Measurements from ENCODE around the gene STMN3. TPM values are rescaled to one million over a fixed set of nuclear protein-coding genes. Genes with fewer than 3 reads are reported as not detected.

The STMN3 gene
- polyA plus RNA-seq, 1 of the 3 experiments (the other 2 are of a cell fraction), result 111 TPM

GRCh38 chr20:63617876-63618265 lies 35.4 kb downstream of the STMN3 start:
- H3K27me3 ChIP-seq (ENCODE audit: insufficient read depth), result no peaks in the 10 kb centered on the region
- ChIA-PET POLR2A (interaction anchor here (0.6 kb wide), 1 partner anchor 9 kb away, joined by 3 read pairs; no protein-coding TSS in a partner anchor), CTCF (interaction anchor here (1.1 to 1.6 kb wide), 4 partner anchors 9 to 421 kb away, joined by 3 to 6 read pairs (median 4); partner anchors contain the start of gene GMEB2)
- H3K4me2 ChIP-seq, result no peak overlapping the region
- no peak for DNase-seq
- WGBS (ENCODE audit: low lambda C conversion rate), result 96% methylated on average over 7 of the region's 8 CpGs
- no peaks in the 10 kb centered on the region for H3F3A ChIP-seq (replicated peaks; ENCODE audit: insufficient read depth)
- TF ChIP-seq MAX (IDR thresholded peaks at IDR 0.05; ENCODE audit: low read depth), result no peak
- TF ChIP-seq MXI1 (IDR thresholded peaks at IDR 0.05; ENCODE audit: low read depth, low read length), result no peak
- no peak for TF ChIP-seq JUND (IDR thresholded peaks at IDR 0.05)
- TF ChIP-seq NRF1 (IDR thresholded peaks at IDR 0.05; ENCODE audit: low read depth, low read length), result no peak
- no peak for TF ChIP-seq ELF1 (IDR thresholded peaks at IDR 0.05)
- no peak for TF ChIP-seq USF1 (IDR thresholded peaks at IDR 0.05; ENCODE audit: borderline replicate concordance, low read depth)
- TF ChIP-seq CTCF (IDR thresholded peaks at IDR 0.05), result no peak
- no peak for TF ChIP-seq FOSL2 (IDR thresholded peaks at IDR 0.05; ENCODE audit: borderline replicate concordance, low read depth)
- H3K9me2 ChIP-seq, result no peaks in the 10 kb centered on the region
- no peak overlapping the region for H3K9ac ChIP-seq
- no peaks in the 10 kb centered on the region for H3K9me3 ChIP-seq
- H3K36me3 ChIP-seq (replicated peaks in 1 of 2; ENCODE audit: control insufficient read depth in 1 of 2, insufficient read depth in 2 of 2, low read length in 1 of 2), result peaks cover 7 to 12% of the 10 kb centered on the region in 2 experiments
- H4K20me1 ChIP-seq (ENCODE audit: insufficient read depth), result no peaks in the 10 kb centered on the region
- H2AFZ ChIP-seq (ENCODE audit: low read depth), result no peak overlapping the region
- peaks cover 39% of the 10 kb centered on the region for H3K79me2 ChIP-seq (ENCODE audit: insufficient read depth)
- H3K27ac ChIP-seq (ENCODE audit: low read depth in 2 of 2, low read length in 1 of 2), result no peak overlapping the region
- no peaks in the 10 kb centered on the region; a peak in 1 of 4 replicates for H3K4me1 ChIP-seq (ENCODE audit: control insufficient read depth in 1 of 2, insufficient read depth in 2 of 2, low read depth in 1 of 2, low read length in 1 of 2)
- H3K4me3 ChIP-seq (ENCODE audit: low read depth in 2 of 2, low read length in 1 of 2), result no peak overlapping the region

- CTCF ChIA-PET, result interaction anchor here (1.2 to 2.3 kb wide), 4 partner anchors 10 to 422 kb away, joined by 3 to 7 read pairs (median 4); partner anchors contain the start of genes GMEB2 and PTK6
- H3K4me1 ChIP-seq (ENCODE audit: control insufficient read depth in 1 of 2, insufficient read depth in 2 of 2, low read depth in 1 of 2, low read length in 1 of 2), result no peaks in the 10 kb centered on the region; a peak in 1 of 4 replicates
- H3F3A ChIP-seq (replicated peaks; ENCODE audit: insufficient read depth), result no peaks in the 10 kb centered on the region
- H3K36me3 ChIP-seq (replicated peaks in 1 of 2; ENCODE audit: control insufficient read depth in 1 of 2, insufficient read depth in 2 of 2, low read length in 1 of 2), result peaks cover 7 to 12% of the 10 kb centered on the region in 2 experiments
- no peak overlapping the region for H3K27ac ChIP-seq (ENCODE audit: low read depth in 2 of 2, low read length in 1 of 2)
- no peaks in the 10 kb centered on the region for H3K27me3 ChIP-seq (ENCODE audit: insufficient read depth)
- no peak overlapping the region for H2AFZ ChIP-seq (ENCODE audit: low read depth)
- WGBS (ENCODE audit: low lambda C conversion rate), result 96% methylated on average over 38 of the region's 41 CpGs
- H3K4me2 ChIP-seq, result no peak overlapping the region
- H3K9me3 ChIP-seq, result no peaks in the 10 kb centered on the region
- no peaks in the 10 kb centered on the region for H3K9me2 ChIP-seq
- POLR2A ChIA-PET, result interaction anchor here (0.6 kb wide), 1 partner anchor 10 kb away, joined by 3 read pairs; no protein-coding TSS in a partner anchor
- no peak overlapping the region for H3K4me3 ChIP-seq (ENCODE audit: low read depth in 2 of 2, low read length in 1 of 2)
- no peaks in the 10 kb centered on the region for H4K20me1 ChIP-seq (ENCODE audit: insufficient read depth)
- DNase-seq, result no peak
- peaks cover 34% of the 10 kb centered on the region for H3K79me2 ChIP-seq (ENCODE audit: insufficient read depth)
- no peak overlapping the region for H3K9ac ChIP-seq
- no peak for TF ChIP-seq TEAD4 (IDR thresholded peaks at IDR 0.05; ENCODE audit: borderline replicate concordance, insufficient read depth)
- no peak for TF ChIP-seq CTCF (IDR thresholded peaks at IDR 0.05)
- no peak for TF ChIP-seq PBX3 (IDR thresholded peaks at IDR 0.05)
- no peak for TF ChIP-seq JUND (IDR thresholded peaks at IDR 0.05)
- TF ChIP-seq NRF1 (IDR thresholded peaks at IDR 0.05; ENCODE audit: low read depth, low read length), result no peak
- no peak for TF ChIP-seq RCOR1 (IDR thresholded peaks at IDR 0.05; ENCODE audit: low read length)
- TF ChIP-seq ELF1 (IDR thresholded peaks at IDR 0.05), result no peak
- no peak for TF ChIP-seq RAD21 (IDR thresholded peaks at IDR 0.05; ENCODE audit: low read length)
- TF ChIP-seq USF2 (IDR thresholded peaks at IDR 0.05; ENCODE audit: borderline replicate concordance, low read depth, low read length), result no peak
Observed at GRCh38 chr20:63617092-63617875, 35.9 kb downstream of the STMN3 start.
